K562 (cell line): Measurements from ENCODE around the gene POLR3G. TPM values are rescaled to one million over a fixed set of nuclear protein-coding genes. Genes with fewer than 3 reads are reported as not detected.

ENCODE experiments used
- ATF3 ChIP-seq, 2 experiments: fragments of 450-650 bp in 1 of 2; sonication (generic) in 1 of 2; formaldehyde crosslinking in 1 of 2; IDR thresholded peaks in 1 of 2; conservative IDR thresholded peaks in 1 of 2; 2 replicates each; pipeline versions ENCODE4 v1.6.1 to v1.8.1; 2016 to 2023; ENCODE audit warnings: mild to moderate bottlenecking in 2 of 2, moderate library complexity in 2 of 2, inconsistent platforms in 1 of 2, missing genetic modification reagents in 1 of 2
- BMI1 ChIP-seq: fragments of 150-350 bp; IDR thresholded peaks from 2 replicates; pipeline ENCODE4 v1.6.1; 2014; ENCODE audit warnings: low read length
- E2F6 ChIP-seq, 2 experiments: IDR thresholded peaks; 2 replicates each; pipeline ENCODE4 v1.6.1; 2011; ENCODE audit warnings: borderline replicate concordance in 1 of 2, control low read depth in 1 of 2, low read depth in 1 of 2, low read length in 1 of 2, mild to moderate bottlenecking in 1 of 2, mixed read lengths in 1 of 2, moderate library complexity in 1 of 2; ENCODE audit not compliant: insufficient read depth in 1 of 2, insufficient read length in 1 of 2, poor library complexity in 1 of 2, severe bottlenecking in 1 of 2; ENCODE audit errors: extremely low read depth in 1 of 2
- E4F1 ChIP-seq: fragments of 250-450 bp; sonication (Bioruptor Pico); IDR thresholded peaks from 2 replicates; pipeline ENCODE4 v1.5.0; 2021; ENCODE audit warnings: mild to moderate bottlenecking, borderline replicate concordance
- FOXJ2 ChIP-seq: fragments of 200-800 bp; sonication (Bioruptor generic); IDR thresholded peaks from 2 replicates; pipeline ENCODE4 v1.6.1; 2016; ENCODE audit warnings: missing genetic modification characterization, missing compliant biosample characterization
- HNRNPH1 ChIP-seq: fragments of 200-400 bp; formaldehyde crosslinking; optimal IDR thresholded peaks from 2 replicates; pipeline ENCODE3; 2017; ENCODE audit warnings: low read depth, mild to moderate bottlenecking, low read length, moderate library complexity
- NELFE ChIP-seq: IDR thresholded peaks from 2 replicates; pipeline ENCODE4 v1.6.1; 2011; ENCODE audit warnings: mild to moderate bottlenecking; ENCODE audit not compliant: insufficient read depth, insufficient read length
- NFATC3 ChIP-seq: fragments of 450-650 bp; IDR thresholded peaks from 2 replicates; pipeline ENCODE4 v1.6.1; 2017; ENCODE audit warnings: mild to moderate bottlenecking
- NR2C2 ChIP-seq, 2 experiments: fragments of 200-800 bp in 1 of 2; sonication (Bioruptor generic) in 1 of 2; sonication (generic) in 1 of 2; formaldehyde crosslinking in 1 of 2; IDR thresholded peaks; 2 replicates each; pipeline versions ENCODE4 v1.6.1 to v1.8.0; 2016 to 2022; ENCODE audit warnings: mild to moderate bottlenecking in 1 of 2, missing compliant biosample characterization in 1 of 2, missing genetic modification characterization in 1 of 2, missing genetic modification reagents in 1 of 2
- NR4A1 ChIP-seq, 2 experiments: fragments of 250-450 bp in 1 of 2; fragments of 450-650 bp in 1 of 2; sonication (Bioruptor Pico) in 1 of 2; IDR thresholded peaks; 2 replicates each; pipeline versions ENCODE4 v1.4.0 to v1.6.1; 2016 to 2020; ENCODE audit warnings: mild to moderate bottlenecking in 2 of 2, missing compliant biosample characterization in 1 of 2, missing genetic modification characterization in 1 of 2, moderate library complexity in 1 of 2
- RNF2 ChIP-seq: sonication (generic); IDR thresholded peaks from 2 replicates; pipeline ENCODE4 v1.6.1; 2016
- SMARCE1 ChIP-seq: fragments of 450-650 bp; IDR thresholded peaks from 2 replicates; pipeline ENCODE4 v1.7.1; 2016; ENCODE audit warnings: mild to moderate bottlenecking
- SP1 ChIP-seq: sonication (generic); formaldehyde crosslinking; IDR thresholded peaks from 2 replicates; pipeline ENCODE4 v1.8.1; 2022; ENCODE audit warnings: mild to moderate bottlenecking, missing genetic modification reagents
- YBX1 ChIP-seq: fragments of 450-650 bp; IDR thresholded peaks from 2 replicates; pipeline ENCODE4 v1.7.1; 2016; ENCODE audit warnings: mild to moderate bottlenecking
- ZNF175 ChIP-seq: fragments of 200-800 bp; sonication (Bioruptor generic); IDR thresholded peaks from 2 replicates; pipeline ENCODE4 v1.6.1; 2016; ENCODE audit warnings: low read depth, mild to moderate bottlenecking, missing genetic modification characterization, missing compliant biosample characterization
- polyA plus RNA-seq, 8 experiments: library from polyadenylated mRNA; depleted of rRNA in 4 of 8; stranded (reverse) in 5 of 8; unstranded in 3 of 8; fragments of >200 nt; fragmentation: Nextera tagmentation in 2 of 8; fragmentation: Illumina TruSeq in 1 of 8; extraction: Ambion mirVana in 2 of 8; extraction: Trizol in 1 of 8; gene quantifications; 2 replicates each; pipeline versions ENCODE4 v1.2.1 to v1.2.3, GENCODE V29; 2011 to 2014; ENCODE audit warnings: inconsistent platforms in 1 of 8, missing spikeins in 1 of 8
- total RNA-seq, 7 experiments: library from RNA; depleted of rRNA in 6 of 7; stranded (reverse); fragments of >200 nt in 6 of 7; fragmentation: Illumina TruSeq in 2 of 7; extraction: Trizol in 2 of 7; gene quantifications; 2 replicates each; pipeline versions ENCODE4 v1.2.1 to v1.2.3, GENCODE V29; 2011 to 2021; ENCODE audit warnings: low replicate concordance in 1 of 7

The POLR3G gene
- total and polyA plus RNA-seq, 9 of the 15 experiments (the other 6 are each of a cell fraction or from before 2014, with no cell fraction given): 39.0 to 111 (median 59.0) TPM

GRCh38 chr5:90529194-90529938 is 54.7 kb downstream of the POLR3G start, which contains the start of gene LYSMD3 (continued):
- TF ChIP-seq E4F1: no peak
- peak; percentile 87 for TF ChIP-seq ATF3 (IDR thresholded peaks at IDR 0.05)
- TF ChIP-seq ATF3 (CRISPR knock-in tag; conservative IDR thresholded peaks at IDR 0.05): no peak
- no peak for TF ChIP-seq SMARCE1
- TF ChIP-seq NFATC3: no peak
- TF ChIP-seq HNRNPH1: no peak
- TF ChIP-seq FOXJ2 (tag): no peak; the same call in 1 of the 2 replicates
- TF ChIP-seq NR2C2 (CRISPR knock-in tag; IDR thresholded peaks at IDR 0.05): peak; percentile 71
- TF ChIP-seq NR2C2 (tag; IDR thresholded peaks at IDR 0.05): peak; percentile 86; the same call in 1 of the 2 replicates
- TF ChIP-seq YBX1: no peak
- no peak for TF ChIP-seq ZNF175 (CRISPR knock-in tag)
- TF ChIP-seq RNF2: peak; percentile 29; the same call in 1 of the 2 replicates
- peak; percentile 39 to 49 for TF ChIP-seq E2F6 (IDR thresholded peaks at IDR 0.05; ENCODE audit: borderline replicate concordance in 1 of 2, extremely low read depth in 1 of 2, insufficient read depth in 1 of 2, insufficient read length in 1 of 2, low read depth in 1 of 2, low read length in 1 of 2, poor library complexity in 1 of 2, severe bottlenecking in 1 of 2)
- peak; percentile 85 for TF ChIP-seq SP1
- TF ChIP-seq NR4A1 (CRISPR knock-in tag; IDR thresholded peaks at IDR 0.05): no peak
- 0 out of 2 replicates have a peak, but pooled peaks have one; percentile 29 for TF ChIP-seq NR4A1 (tag; IDR thresholded peaks at IDR 0.05)
- no peak for TF ChIP-seq BMI1
- TF ChIP-seq NELFE: no peak
